Neural crest cell (in vitro differentiated cells): ENCODE results near the gene GPA33. TPM values are rescaled to one million over a fixed set of nuclear protein-coding genes. Genes with fewer than 3 reads are reported as not detected.

Source experiments
- DNase-seq: peaks from one replicate; pipeline ENCODE4 v3.0.0; 2021; ENCODE audit warnings: low read depth, mixed read lengths, low spot score
- H3K27ac Mint-ChIP-seq: one replicate; pipeline ENCODE4 v1.8.0; 2021; ENCODE audit warnings: mild to moderate bottlenecking, mixed read lengths; ENCODE audit not compliant: unreplicated experiment
- H3K27me3 Mint-ChIP-seq: 2 replicates; pipeline ENCODE4 v1.8.0; 2021; ENCODE audit warnings: low read depth, mild to moderate bottlenecking, mixed read lengths
- H3K36me3 Mint-ChIP-seq: 2 replicates; pipeline ENCODE4 v1.8.0; 2021; ENCODE audit warnings: low read depth, mild to moderate bottlenecking, mixed read lengths
- H3K4me1 Mint-ChIP-seq: 2 replicates; pipeline ENCODE4 v1.8.0; 2021; ENCODE audit warnings: mixed read lengths
- H3K4me3 Mint-ChIP-seq: one replicate; pipeline ENCODE4 v1.8.0; 2021; ENCODE audit warnings: mild to moderate bottlenecking, mixed read lengths
- H3K9me3 Mint-ChIP-seq: 2 replicates; pipeline ENCODE4 v1.8.0; 2021; ENCODE audit warnings: mixed read lengths
- CTCF ChIP-seq: fragments of 200-600 bp; sonication (generic); conservative IDR thresholded peaks from 2 replicates; pipeline ENCODE4 v1.5.0; 2021; ENCODE audit warnings: antibody characterized with exemption, mild to moderate bottlenecking
- total RNA-seq: library from RNA; stranded (reverse); gene quantifications from 2 replicates; pipeline ENCODE4 v1.2.1, GENCODE V29; 2021

Gene GPA33
- total RNA-seq, 1 donor from 2014 or later = not detected

- DNase-seq = peak; percentile 34
- Mint-ChIP-seq H3K36me3 (no peaks in the 10 kb centered on the region), H3K4me1 (peaks cover 27% of the 10 kb centered on the region), H3K4me3 (peak overlapping the region; percentile 84), H3K9me3 (no peaks in the 10 kb centered on the region), H3K27me3 (peaks cover 43% of the 10 kb centered on the region), H3K27ac (no peak overlapping the region)
- TF ChIP-seq CTCF = no peak
These were observed 31.4 kb upstream of the GPA33 start for GRCh38 chr1:167121375-167122120.

DNA sequence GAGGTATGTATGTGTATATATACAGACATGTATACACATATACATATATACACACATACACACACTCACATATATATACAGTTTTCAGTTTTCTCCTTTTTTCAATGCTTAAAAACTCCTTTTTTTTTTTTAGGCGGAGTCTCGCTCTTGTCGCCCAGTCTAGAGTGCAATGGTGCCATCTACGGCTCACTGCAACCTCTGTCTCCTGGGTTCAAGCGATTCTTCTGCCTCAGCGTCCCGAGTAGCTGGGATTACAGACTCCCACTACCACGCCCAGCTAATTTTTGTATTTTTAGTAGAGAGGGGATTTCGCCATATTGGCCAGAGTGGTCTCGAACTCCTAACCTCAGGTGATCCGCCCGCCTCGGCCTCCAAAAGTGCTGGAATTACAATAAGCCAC, 30.7 kb upstream of the GPA33 start:
- DNase-seq = no peak
- no peak for TF ChIP-seq CTCF
- H3K27me3 Mint-ChIP-seq = peaks cover 43% of the 10 kb centered on the region
- no peak overlapping the region for H3K27ac Mint-ChIP-seq
- no peaks in the 10 kb centered on the region for H3K36me3 Mint-ChIP-seq
- H3K9me3 Mint-ChIP-seq = no peaks in the 10 kb centered on the region
- no peak overlapping the region for H3K4me3 Mint-ChIP-seq
- H3K4me1 Mint-ChIP-seq = peaks cover 27% of the 10 kb centered on the region

- Mint-ChIP-seq H3K4me3 (peak overlapping the region; percentile 9), H3K27me3 (peaks cover 38% of the 10 kb centered on the region), H3K27ac (no peak overlapping the region), H3K4me1 (peaks cover 32% of the 10 kb centered on the region), H3K9me3 (no peaks in the 10 kb centered on the region), H3K36me3 (no peaks in the 10 kb centered on the region)
- TF ChIP-seq CTCF = no peak
- no peak for DNase-seq
These were observed 29.5 kb upstream of the GPA33 start for GRCh38 chr1:167119696-167120095.

- no peaks in the 10 kb centered on the region for H3K36me3 Mint-ChIP-seq
- peaks cover 35% of the 10 kb centered on the region for H3K27me3 Mint-ChIP-seq
- no peaks in the 10 kb centered on the region for H3K9me3 Mint-ChIP-seq
- no peak for TF ChIP-seq CTCF
- H3K4me1 Mint-ChIP-seq = peaks cover 27% of the 10 kb centered on the region
- H3K4me3 Mint-ChIP-seq = no peak overlapping the region
- no peak overlapping the region for H3K27ac Mint-ChIP-seq
- no peak for DNase-seq
These were observed 28.0 kb upstream of the GPA33 start for GRCh38 chr1:167118188-167118587.

DNA sequence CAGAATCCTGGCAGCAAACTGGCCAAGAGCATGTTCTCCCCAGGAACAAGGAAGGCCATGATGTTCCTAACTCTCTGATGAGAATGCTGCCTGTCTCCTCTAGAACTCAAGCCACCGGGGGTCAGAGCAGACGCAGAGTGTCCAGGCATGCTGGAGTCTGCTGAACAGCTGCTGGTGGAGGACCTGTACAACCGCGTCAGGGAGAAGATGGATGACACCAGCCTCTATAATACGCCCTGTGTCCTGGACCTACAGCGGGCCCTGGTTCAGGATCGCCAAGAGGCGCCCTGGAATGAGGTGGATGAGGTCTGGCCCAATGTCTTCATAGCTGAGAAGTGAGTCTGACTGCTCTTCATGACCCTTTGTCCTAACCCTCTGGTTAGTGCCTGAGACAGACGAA, 27.0 kb upstream of the GPA33 start:
- TF ChIP-seq CTCF = no peak
- no peaks in the 10 kb centered on the region for H3K9me3 Mint-ChIP-seq
- H3K4me1 Mint-ChIP-seq = peaks cover 27% of the 10 kb centered on the region
- H3K36me3 Mint-ChIP-seq = no peaks in the 10 kb centered on the region
- no peak for DNase-seq
- H3K27me3 Mint-ChIP-seq = peaks cover 28% of the 10 kb centered on the region
- no peak overlapping the region for H3K27ac Mint-ChIP-seq
- H3K4me3 Mint-ChIP-seq = no peak overlapping the region
